Glutamatergic neuron (in vitro differentiated cells): ENCODE results near the gene GNAI2. TPM values are rescaled to one million over a fixed set of nuclear protein-coding genes. Genes with fewer than 3 reads are reported as not detected.
"Not testable (repeated sequence)": the region's sequence is repeated elsewhere in the genome, so short reads cannot be mapped to it uniquely, and the experiment has no call there.

Experiments used
- DNase-seq: peaks from one replicate; pipeline ENCODE4 v3.0.0; 2022
- H3K27ac Mint-ChIP-seq: one replicate; pipeline ENCODE4 v1.8.0; 2020; ENCODE audit warnings: mild to moderate bottlenecking, mixed read lengths, inconsistent platforms; ENCODE audit not compliant: unreplicated experiment
- H3K27me3 Mint-ChIP-seq: one replicate; pipeline ENCODE4 v1.8.0; 2020; ENCODE audit warnings: mild to moderate bottlenecking, moderate library complexity, mixed read lengths, inconsistent platforms; ENCODE audit not compliant: unreplicated experiment
- H3K36me3 Mint-ChIP-seq: one replicate; pipeline ENCODE4 v1.8.0; 2020; ENCODE audit warnings: mild to moderate bottlenecking, mixed read lengths, inconsistent platforms; ENCODE audit not compliant: unreplicated experiment
- H3K4me1 Mint-ChIP-seq: one replicate; pipeline ENCODE4 v1.8.0; 2020; ENCODE audit warnings: mild to moderate bottlenecking, low read depth, mixed read lengths, inconsistent platforms; ENCODE audit not compliant: unreplicated experiment
- H3K4me3 Mint-ChIP-seq: one replicate; pipeline ENCODE4 v1.8.0; 2020; ENCODE audit warnings: mild to moderate bottlenecking, mixed read lengths, inconsistent platforms; ENCODE audit not compliant: unreplicated experiment
- H3K9me3 Mint-ChIP-seq: one replicate; pipeline ENCODE4 v1.8.0; 2020; ENCODE audit warnings: mild to moderate bottlenecking, moderate library complexity, mixed read lengths, inconsistent platforms; ENCODE audit not compliant: unreplicated experiment
- total RNA-seq: library from RNA; stranded (reverse); fragmentation: NEBNext Ultra II Directional; extraction: Animal tissue kit (Norgen Biotek cat#: 25700); gene quantifications from one replicate; pipeline ENCODE4 v1.2.1, GENCODE V29; 2021; ENCODE audit not compliant: unreplicated experiment
- TF ChIP-seq, protein P1 (sequence below): fragments of 200-600 bp; sonication (generic); IDR thresholded peaks from one replicate; pipeline ENCODE4 v1.5.0; 2021; ENCODE audit not compliant: partially characterized antibody, unreplicated experiment

Gene GNAI2
- total RNA-seq, 1 donor from 2014 or later: 297 TPM

GRCh38 chr3:50270422-50271224 lies 34.6 kb downstream of the GNAI2 start:
- H3K4me3 Mint-ChIP-seq: no peak overlapping the region
- H3K4me1 Mint-ChIP-seq: peaks cover 9% of the 10 kb centered on the region
- peaks cover 18% of the 10 kb centered on the region for H3K27me3 Mint-ChIP-seq
- H3K27ac Mint-ChIP-seq: no peak overlapping the region
- DNase-seq: no peak
- TF ChIP-seq, protein P1, sequence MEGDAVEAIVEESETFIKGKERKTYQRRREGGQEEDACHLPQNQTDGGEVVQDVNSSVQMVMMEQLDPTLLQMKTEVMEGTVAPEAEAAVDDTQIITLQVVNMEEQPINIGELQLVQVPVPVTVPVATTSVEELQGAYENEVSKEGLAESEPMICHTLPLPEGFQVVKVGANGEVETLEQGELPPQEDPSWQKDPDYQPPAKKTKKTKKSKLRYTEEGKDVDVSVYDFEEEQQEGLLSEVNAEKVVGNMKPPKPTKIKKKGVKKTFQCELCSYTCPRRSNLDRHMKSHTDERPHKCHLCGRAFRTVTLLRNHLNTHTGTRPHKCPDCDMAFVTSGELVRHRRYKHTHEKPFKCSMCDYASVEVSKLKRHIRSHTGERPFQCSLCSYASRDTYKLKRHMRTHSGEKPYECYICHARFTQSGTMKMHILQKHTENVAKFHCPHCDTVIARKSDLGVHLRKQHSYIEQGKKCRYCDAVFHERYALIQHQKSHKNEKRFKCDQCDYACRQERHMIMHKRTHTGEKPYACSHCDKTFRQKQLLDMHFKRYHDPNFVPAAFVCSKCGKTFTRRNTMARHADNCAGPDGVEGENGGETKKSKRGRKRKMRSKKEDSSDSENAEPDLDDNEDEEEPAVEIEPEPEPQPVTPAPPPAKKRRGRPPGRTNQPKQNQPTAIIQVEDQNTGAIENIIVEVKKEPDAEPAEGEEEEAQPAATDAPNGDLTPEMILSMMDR: no peak
- H3K9me3 Mint-ChIP-seq: peaks cover 7% of the 10 kb centered on the region
- H3K36me3 Mint-ChIP-seq: no peaks in the 10 kb centered on the region

DNA sequence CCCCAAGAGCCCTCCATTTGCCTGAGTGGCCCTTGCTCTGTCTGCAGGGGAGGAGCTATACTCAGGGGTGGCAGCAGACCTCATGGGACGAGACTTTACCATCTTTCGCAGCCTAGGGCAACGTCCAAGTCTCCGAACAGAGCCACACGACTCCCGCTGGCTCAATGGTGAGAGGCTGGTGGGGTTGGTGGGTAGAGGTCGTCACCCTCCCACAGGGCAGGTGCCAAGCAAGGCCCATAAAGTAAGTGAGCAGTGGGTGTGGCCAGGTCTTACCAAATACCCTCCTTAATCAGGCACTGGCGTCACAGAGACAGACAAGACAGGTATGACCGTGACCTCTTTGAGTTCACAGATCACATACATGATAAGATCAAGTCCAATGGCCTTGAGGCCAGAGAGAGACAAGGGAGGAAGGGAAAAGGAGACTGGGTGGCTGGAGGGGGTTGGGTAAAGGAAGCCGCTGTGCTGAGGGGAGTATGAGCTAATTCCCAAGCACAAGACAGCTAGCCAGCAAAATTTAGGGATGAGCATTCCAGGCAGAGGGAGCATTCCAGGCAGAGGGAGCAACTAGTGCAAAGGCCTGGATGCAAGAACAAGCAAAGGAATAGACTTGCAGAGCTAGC lies 35.4 kb downstream of the GNAI2 start:
- TF ChIP-seq, protein P1: no peak
- H3K4me3 Mint-ChIP-seq: peak overlapping the region; percentile 30
- H3K4me1 Mint-ChIP-seq: peaks cover 6% of the 10 kb centered on the region
- no peak for DNase-seq
- peaks cover 6% of the 10 kb centered on the region for H3K9me3 Mint-ChIP-seq
- no peaks in the 10 kb centered on the region for H3K36me3 Mint-ChIP-seq
- no peak overlapping the region for H3K27ac Mint-ChIP-seq
- H3K27me3 Mint-ChIP-seq: peaks cover 18% of the 10 kb centered on the region

GRCh38 chr3:50272538-50272910 lies 36.5 kb downstream of the GNAI2 start:
- H3K27ac Mint-ChIP-seq, DNase-seq, H3K9me3 Mint-ChIP-seq, H3K4me3 Mint-ChIP-seq, H3K36me3 Mint-ChIP-seq, H3K4me1 Mint-ChIP-seq: not testable (repeated sequence)
- H3K27me3 Mint-ChIP-seq: peaks cover 18% of the 10 kb centered on the region

DNA sequence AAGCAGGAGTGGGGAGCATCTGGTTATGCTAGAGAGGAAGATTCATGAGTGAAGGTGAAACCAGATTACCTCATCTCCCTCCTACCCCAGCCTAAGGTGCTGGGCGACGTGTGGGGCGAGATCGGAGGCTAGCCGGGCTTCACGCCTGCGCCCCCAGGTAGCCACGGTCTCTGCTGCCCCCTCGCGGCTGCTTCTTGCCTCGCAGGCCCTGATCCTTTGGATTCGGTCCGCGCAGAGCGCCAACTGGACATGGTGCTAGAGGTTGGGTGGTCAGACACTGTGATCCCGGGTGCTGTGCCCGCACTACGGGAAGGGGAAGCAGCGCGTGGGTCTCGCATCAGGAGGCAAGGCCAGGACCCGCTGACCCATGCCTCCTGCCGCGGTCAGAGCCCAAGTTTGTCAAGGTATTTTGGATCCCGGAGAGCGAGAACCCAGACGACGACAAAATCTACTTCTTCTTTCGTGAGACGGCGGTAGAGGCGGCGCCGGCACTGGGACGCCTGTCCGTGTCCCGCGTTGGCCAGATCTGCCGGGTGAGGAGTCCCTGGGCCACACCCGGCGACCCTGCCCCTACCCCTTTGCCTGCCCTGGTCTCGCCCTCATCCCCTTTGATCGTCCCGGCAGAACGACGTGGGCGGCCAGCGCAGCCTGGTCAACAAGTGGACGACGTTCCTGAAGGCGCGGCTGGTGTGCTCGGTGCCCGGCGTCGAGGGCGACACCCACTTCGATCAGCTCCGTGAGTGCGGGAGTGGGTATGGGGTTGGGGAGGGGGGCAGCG lies 37.1 kb downstream of the GNAI2 start:
- Mint-ChIP-seq H3K4me1 (peaks cover 4% of the 10 kb centered on the region), H3K4me3 (no peak overlapping the region), H3K36me3 (no peaks in the 10 kb centered on the region), H3K27me3 (peaks cover 18% of the 10 kb centered on the region), H3K27ac (no peak overlapping the region), H3K9me3 (peaks cover 7% of the 10 kb centered on the region)
- TF ChIP-seq, protein P1: peak; percentile 97
- peak; percentile 91 for DNase-seq

DNA sequence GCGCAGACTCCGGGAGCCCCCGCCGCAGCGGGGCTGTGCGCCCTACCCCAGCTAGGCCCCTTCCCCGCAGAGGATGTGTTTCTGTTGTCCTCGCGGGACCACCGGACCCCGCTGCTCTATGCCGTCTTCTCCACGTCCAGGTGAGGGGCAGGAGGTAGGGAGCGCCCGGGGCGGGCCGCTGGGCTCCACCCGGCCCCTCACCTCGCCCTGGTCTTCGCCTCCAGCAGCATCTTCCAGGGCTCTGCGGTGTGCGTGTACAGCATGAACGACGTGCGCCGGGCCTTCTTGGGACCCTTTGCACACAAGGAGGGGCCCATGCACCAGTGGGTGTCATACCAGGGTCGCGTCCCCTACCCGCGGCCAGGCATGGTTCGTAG lies 37.7 kb downstream of the GNAI2 start:
- Mint-ChIP-seq H3K9me3 (peaks cover 5% of the 10 kb centered on the region), H3K27me3 (peaks cover 17% of the 10 kb centered on the region), H3K4me1 (peaks cover 3% of the 10 kb centered on the region), H3K36me3 (no peaks in the 10 kb centered on the region), H3K4me3 (no peak overlapping the region), H3K27ac (no peak overlapping the region)
- DNase-seq: no peak
- TF ChIP-seq, protein P1: no peak
